CD14-positive monocyte (primary cell): ENCODE measurements around the gene MAML3. TPM values are rescaled to one million over a fixed set of nuclear protein-coding genes. Genes with fewer than 3 reads are reported as not detected.

Experiments used
- DNase-seq, 3 donors: peaks; one replicate each; pipeline ENCODE4 v3.0.0-alpha.2; 2011 to 2022
- H2AFZ ChIP-seq: 2 replicates; pipeline ENCODE4 v1.6.0; 2012; ENCODE audit warnings: mild to moderate bottlenecking, low read depth, low read length, inconsistent platforms; ENCODE audit not compliant: insufficient read depth, poor library complexity, severe bottlenecking
- H3K27ac ChIP-seq, 2 donors: 1 replicate in 1 of 2; 2 replicates in 1 of 2; pipeline ENCODE4 v1.5.1; 2012 to 2013; ENCODE audit warnings: low read length in 2 of 2, control low read depth in 1 of 2, inconsistent platforms in 1 of 2, low read depth in 1 of 2, mild to moderate bottlenecking in 1 of 2
- H3K27me3 ChIP-seq, 2 donors: one replicate each; pipeline versions ENCODE4 v1.6.0 to v1.6.1; 2011 to 2013; ENCODE audit warnings: low read length in 2 of 2; ENCODE audit not compliant: control insufficient read depth in 2 of 2, insufficient read depth in 2 of 2
- H3K36me3 ChIP-seq, 2 donors: replicated peaks in 1 of 2; 1 replicate in 1 of 2; 2 replicates in 1 of 2; pipeline versions ENCODE4 v1.5.1 to v1.6.1; 2012 to 2013; ENCODE audit warnings: low read length in 2 of 2, control low read depth in 1 of 2, inconsistent platforms in 1 of 2, mild to moderate bottlenecking in 1 of 2; ENCODE audit not compliant: insufficient read depth in 2 of 2, control insufficient read depth in 1 of 2
- H3K4me1 ChIP-seq, 2 donors: 1 replicate in 1 of 2; 2 replicates in 1 of 2; pipeline versions ENCODE4 v1.5.1 to v1.6.1; 2012 to 2013; ENCODE audit warnings: low read length in 2 of 2, control low read depth in 1 of 2, inconsistent platforms in 1 of 2, mild to moderate bottlenecking in 1 of 2, moderate library complexity in 1 of 2; ENCODE audit not compliant: insufficient read depth in 2 of 2, control insufficient read depth in 1 of 2
- H3K4me2 ChIP-seq: replicated peaks from 2 replicates; pipeline ENCODE3; 2012; ENCODE audit warnings: low read length, moderate library complexity, mild to moderate bottlenecking; ENCODE audit not compliant: poor library complexity, severe bottlenecking; ENCODE audit errors: extremely low read depth
- H3K4me3 ChIP-seq, 3 experiments: fragments of 200-600 bp in 1 of 3; sonication (generic) in 1 of 3; replicated peaks in 1 of 3; 1 replicate in 2 of 3; 2 replicates in 1 of 3; pipeline ENCODE4 v1.5.1; 2011 to 2013; ENCODE audit warnings: low read length in 3 of 3, mild to moderate bottlenecking in 3 of 3, control low read depth in 2 of 3, low read depth in 2 of 3, inconsistent platforms in 1 of 3, moderate library complexity in 1 of 3
- H3K79me2 ChIP-seq: 2 replicates; pipeline ENCODE4 v1.6.0; 2012; ENCODE audit warnings: mild to moderate bottlenecking, control low read depth, inconsistent platforms, low read length, moderate library complexity; ENCODE audit not compliant: insufficient read depth
- H3K9ac ChIP-seq: 2 replicates; pipeline ENCODE4 v1.6.0; 2017; ENCODE audit warnings: low read length, mild to moderate bottlenecking; ENCODE audit not compliant: insufficient read depth, poor library complexity, severe bottlenecking
- H3K9me3 ChIP-seq, 2 donors: replicated peaks in 1 of 2; 1 replicate in 1 of 2; 2 replicates in 1 of 2; pipeline versions ENCODE4 v1.5.1 to v1.6.1; 2012 to 2013; ENCODE audit warnings: low read length in 2 of 2, control low read depth in 1 of 2; ENCODE audit not compliant: control insufficient read depth in 1 of 2, insufficient read depth in 1 of 2
- H4K20me1 ChIP-seq: 2 replicates; pipeline ENCODE4 v1.6.0; 2012; ENCODE audit warnings: mild to moderate bottlenecking, low read length, control low read depth, moderate library complexity; ENCODE audit not compliant: insufficient read depth
- H3K27ac Mint-ChIP-seq, 7 donors: one replicate each; pipeline ENCODE4 v1.8.0; 2020; ENCODE audit warnings: mild to moderate bottlenecking in 7 of 7, mixed read lengths in 7 of 7, moderate library complexity in 6 of 7, inconsistent platforms in 2 of 7
- H3K27me3 Mint-ChIP-seq, 3 donors: one replicate each; pipeline ENCODE4 v1.8.0; 2021 to 2022; ENCODE audit warnings: low read depth in 3 of 3, mild to moderate bottlenecking in 3 of 3, mixed read lengths in 3 of 3, moderate library complexity in 3 of 3, inconsistent platforms in 1 of 3
- H3K36me3 Mint-ChIP-seq, 2 donors: one replicate each; pipeline ENCODE4 v1.8.0; 2020; ENCODE audit warnings: mixed read lengths in 2 of 2, inconsistent platforms in 1 of 2, mild to moderate bottlenecking in 1 of 2
- H3K4me1 Mint-ChIP-seq: one replicate; pipeline ENCODE4 v1.8.0; 2020; ENCODE audit warnings: mild to moderate bottlenecking, mixed read lengths
- H3K4me3 Mint-ChIP-seq, 2 donors: one replicate each; pipeline ENCODE4 v1.8.0; 2020; ENCODE audit warnings: mild to moderate bottlenecking in 2 of 2, mixed read lengths in 2 of 2, moderate library complexity in 1 of 2
- H3K9me3 Mint-ChIP-seq, 7 donors: one replicate each; pipeline ENCODE4 v1.8.0; 2020 to 2022; ENCODE audit warnings: mixed read lengths in 7 of 7, mild to moderate bottlenecking in 6 of 7, moderate library complexity in 6 of 7, inconsistent platforms in 2 of 7
- CTCF ChIP-seq: fragments of 200-600 bp; IDR thresholded peaks from one replicate; pipeline ENCODE4 v1.8.0; 2022; ENCODE audit warnings: antibody characterized with exemption, mild to moderate bottlenecking
- WGBS: methylation state at CpG from one replicate; pipeline ENCODE4 v1.1.5; 2013; ENCODE audit warnings: missing lambda C conversion rate; ENCODE audit not compliant: insufficient coverage; 5-methylcytosine and 5-hydroxymethylcytosine counted together
- intact Hi-C, 2 donors: fragments of 100-400 bp; cut with micrococcal nuclease; formaldehyde crosslinking; loops; one replicate each; pipeline versions ENCODE4 v1.15.0 to v1.15.1; 2023
- polyA plus RNA-seq, 3 donors: library from polyadenylated mRNA; depleted of rRNA in 1 of 3; unstranded in 2 of 3; stranded (reverse) in 1 of 3; fragments of 300-500 nt in 2 of 3; fragments of >200 nt in 1 of 3; fragmentation: Illumina TruSeq in 2 of 3; gene quantifications; 1 replicate in 2 of 3; 2 replicates in 1 of 3; pipeline ENCODE4 v1.2.3, GENCODE V29; 2012 to 2021

MAML3 gene
- polyA plus RNA-seq, 3 donors = 1.5 to 6.5 (median 2.3) TPM

GRCh38 chr4:140144050-140144449, 9.9 kb downstream of the MAML3 start:
- H3K4me1 Mint-ChIP-seq = peaks cover 20% of the 10 kb centered on the region
- Histone ChIP-seq H3K4me2 (no peak overlapping the region), H3K4me1 (peaks cover 3 to 7% of the 10 kb centered on the region in 2 donors), H3K9ac (no peak overlapping the region), H4K20me1 (peaks cover 38% of the 10 kb centered on the region), H3K9me3 (no peaks in the 10 kb centered on the region), H3K79me2 (peaks cover 74% of the 10 kb centered on the region), H3K4me3 (no peak overlapping the region), H3K27me3 (no peaks in the 10 kb centered on the region), H3K27ac (no peak overlapping the region), H3K36me3 (no peaks in the 10 kb centered on the region), H2AFZ (no peak overlapping the region)
- no peak overlapping the region for H3K4me3 Mint-ChIP-seq
- intact Hi-C loops = no loop called here
- no peaks in the 10 kb centered on the region for H3K9me3 Mint-ChIP-seq
- no peak overlapping the region for H3K27ac Mint-ChIP-seq
- peaks cover 0 to 8% of the 10 kb centered on the region in 2 donors for H3K36me3 Mint-ChIP-seq
- no CpG with 5 or more reads among the region's 5 CpGs for WGBS
- no peak for DNase-seq
- H3K27me3 Mint-ChIP-seq = no peaks in the 10 kb centered on the region
- no peak for TF ChIP-seq CTCF

- Histone ChIP-seq H3K4me2 (no peak overlapping the region), H3K9ac (no peak overlapping the region), H2AFZ (no peak overlapping the region), H3K9me3 (no peaks in the 10 kb centered on the region), H3K4me1 (peaks cover 11 to 17% of the 10 kb centered on the region in 2 donors), H3K36me3 (no peaks in the 10 kb centered on the region), H3K27ac (no peak overlapping the region), H3K79me2 (peaks cover 67% of the 10 kb centered on the region), H3K4me3 (no peak overlapping the region), H3K27me3 (no peaks in the 10 kb centered on the region), H4K20me1 (peaks cover 50% of the 10 kb centered on the region)
- peaks cover 16% of the 10 kb centered on the region for H3K4me1 Mint-ChIP-seq
- no peak overlapping the region for H3K27ac Mint-ChIP-seq
- WGBS = 25% methylated on average over 1 of the region's 4 CpGs
- peak in 1 of 3 donors; percentile 30 for DNase-seq
- intact Hi-C loops = no loop called here
- H3K4me3 Mint-ChIP-seq = no peak overlapping the region
- H3K27me3 Mint-ChIP-seq = no peaks in the 10 kb centered on the region
- no peaks in the 10 kb centered on the region for H3K9me3 Mint-ChIP-seq
- TF ChIP-seq CTCF = no peak
- H3K36me3 Mint-ChIP-seq = peaks cover 0 to 8% of the 10 kb centered on the region in 2 donors
Observed at GRCh38 chr4:140141210-140141835, 12.7 kb downstream of the MAML3 start.
